ENCODE results near the gene PCBP3.

The PCBP3 gene

DNA sequence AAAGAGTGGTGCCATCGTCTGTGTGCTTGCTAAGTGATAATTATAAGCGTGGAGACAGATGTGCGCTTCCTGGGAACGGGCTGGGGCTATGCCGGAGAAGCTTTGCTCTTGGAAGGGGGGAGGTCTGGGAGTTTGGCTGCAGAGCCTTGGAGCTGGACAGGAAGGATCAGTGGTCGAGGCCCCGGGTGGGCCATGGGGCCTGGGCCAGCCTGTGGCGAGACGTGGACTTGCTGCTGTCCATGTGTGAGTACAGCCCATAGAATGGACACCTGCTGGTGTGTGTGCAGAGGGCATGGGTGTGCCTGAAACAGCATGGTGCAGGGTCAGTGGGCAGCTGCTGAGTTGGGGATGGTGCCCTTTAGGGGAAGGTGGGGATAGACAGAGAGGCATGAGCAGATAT is 121.3 kb downstream of the PCBP3 start:
- no peak for DNase-seq

DNA sequence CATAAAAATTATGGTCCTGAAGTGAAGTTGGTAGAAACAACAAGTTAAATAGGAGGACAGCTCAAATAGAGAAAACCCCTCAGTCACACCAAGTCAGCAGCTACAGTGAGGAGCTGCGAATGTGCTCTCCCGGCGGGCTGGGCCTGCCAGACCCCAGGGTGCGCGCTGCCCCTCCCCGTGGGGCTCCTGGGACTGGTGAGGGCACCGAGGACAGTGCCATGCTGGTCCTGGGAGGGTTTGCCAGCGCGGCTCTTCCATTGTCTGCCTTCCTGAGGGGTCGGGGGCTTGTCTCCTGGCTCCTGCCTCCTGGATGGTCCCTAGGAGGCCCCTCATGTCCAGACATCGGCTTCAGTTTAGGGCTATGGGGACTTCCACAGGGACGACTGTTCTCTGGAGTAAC is 121.8 kb downstream of the PCBP3 start:
- DNase-seq: no peak

DNA sequence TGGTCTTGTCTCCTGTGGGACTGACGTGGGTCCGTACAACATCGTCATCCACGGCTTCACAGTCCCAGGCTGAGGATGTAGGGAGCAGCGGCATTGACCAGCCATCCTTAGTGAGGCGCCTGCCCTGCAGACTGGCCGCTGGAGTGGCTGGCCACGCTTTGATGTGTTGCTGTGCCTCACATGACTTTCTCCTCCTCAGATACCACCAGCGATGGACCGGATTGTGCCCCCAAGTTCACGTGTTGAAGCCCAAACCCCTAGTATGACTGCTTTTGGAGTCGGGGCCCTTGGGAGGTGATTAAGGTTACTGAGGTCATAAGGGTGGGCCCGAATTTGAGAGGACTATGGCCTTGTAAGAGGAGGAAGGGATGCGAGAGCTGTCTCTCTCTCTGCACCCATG is 122.5 kb downstream of the PCBP3 start:
- no peak for DNase-seq

DNA sequence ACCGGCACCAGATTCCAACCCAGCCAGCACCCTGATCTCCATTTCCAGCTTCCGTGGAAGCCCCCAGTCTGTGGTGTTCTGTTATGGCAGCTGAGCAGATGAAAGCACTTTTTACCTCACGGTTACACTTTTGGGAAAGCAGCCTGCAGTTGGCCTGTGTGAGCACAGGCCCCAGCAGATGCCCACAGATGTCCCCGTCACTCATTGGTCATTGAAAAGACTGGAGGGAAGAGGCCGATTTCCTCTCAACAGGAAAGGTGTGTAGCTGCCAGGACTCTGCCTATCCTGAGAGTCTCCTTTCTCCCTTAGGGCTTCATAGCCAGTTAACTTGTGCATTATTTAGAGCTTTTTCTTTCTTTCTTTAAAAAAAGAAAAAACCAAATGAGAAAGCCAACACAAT is 123.0 kb downstream of the PCBP3 start:
- DNase-seq: no peak

DNA sequence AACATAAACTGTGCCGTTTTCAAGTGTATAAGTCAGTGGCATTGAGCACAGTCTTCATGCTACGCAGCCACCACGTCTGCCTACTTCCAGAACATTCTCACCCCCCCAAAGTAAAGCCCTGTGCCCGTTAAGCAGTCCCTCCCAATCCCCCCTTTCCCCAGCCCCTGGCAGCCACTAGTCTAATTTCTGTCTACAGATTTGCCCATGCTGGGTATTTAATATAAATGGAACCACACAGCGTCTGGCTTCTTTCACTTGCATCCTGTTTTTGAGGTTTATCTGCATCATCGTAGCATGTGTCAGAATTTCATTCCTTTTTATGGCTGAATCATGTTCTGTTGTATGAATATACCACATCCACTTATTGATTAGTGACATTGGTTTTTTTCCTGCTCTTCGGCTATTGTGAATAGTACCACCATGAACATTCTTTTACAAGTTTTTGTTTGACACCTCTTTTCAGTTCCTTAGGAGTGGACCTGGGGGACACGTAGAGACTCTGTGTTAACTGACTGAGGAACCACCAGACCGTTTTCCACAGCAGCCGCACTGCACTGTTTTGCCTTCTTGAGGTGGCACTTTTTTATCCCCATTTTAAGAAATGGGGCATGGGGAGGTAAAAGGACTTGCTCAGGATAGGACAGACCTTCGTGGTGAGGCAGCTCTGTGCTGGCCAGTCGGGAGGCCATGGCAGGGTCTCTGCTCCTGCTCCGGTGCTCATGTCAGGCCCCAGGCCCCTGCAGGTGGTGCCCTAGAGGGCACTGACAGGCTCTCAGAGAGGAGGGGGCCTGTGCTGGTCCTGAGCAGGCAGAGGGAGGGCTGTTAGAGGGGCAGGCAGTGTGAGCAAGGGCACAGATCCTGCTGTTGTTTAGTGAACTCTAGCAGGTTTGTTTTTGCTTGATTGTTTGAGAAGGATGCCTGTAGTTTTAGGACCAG is 123.8 kb downstream of the PCBP3 start:
- DNase-seq: peak; percentile 12 to 40

DNA sequence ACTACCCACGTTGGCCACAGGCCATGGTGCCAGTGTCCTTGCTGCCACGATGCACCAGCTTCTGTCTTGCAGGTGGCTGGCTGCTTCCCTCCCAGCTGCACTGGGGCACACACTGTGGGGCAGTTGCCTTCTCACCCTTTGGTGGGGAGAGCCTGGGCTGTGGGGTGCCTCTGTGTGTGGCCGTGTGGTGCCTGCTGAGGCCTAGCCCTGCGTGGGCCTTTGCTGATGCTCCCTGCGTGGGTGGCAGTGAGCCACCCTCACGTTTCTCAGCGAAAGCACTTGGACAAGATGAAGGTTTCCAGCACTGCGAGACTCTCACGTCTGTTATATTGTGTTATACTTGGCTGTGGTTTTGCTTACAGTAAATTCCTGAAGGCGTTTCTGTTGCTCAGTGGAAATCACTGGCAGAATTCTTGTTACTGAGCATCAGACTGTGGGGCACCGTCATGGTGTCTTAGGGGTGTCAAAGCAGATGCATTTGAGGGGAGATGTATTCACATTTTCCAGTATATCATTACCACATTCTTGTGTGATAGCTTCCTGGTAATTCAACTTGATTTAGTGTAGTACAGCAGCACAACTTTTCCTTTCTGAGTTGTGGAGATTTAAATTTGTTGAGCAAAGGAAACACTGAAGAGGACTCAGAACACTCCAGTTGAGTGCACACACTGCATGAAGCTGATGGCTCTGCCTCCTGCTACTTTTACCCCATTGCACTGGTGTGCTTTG is 124.7 kb downstream of the PCBP3 start:
- DNase-seq: no peak

DNA sequence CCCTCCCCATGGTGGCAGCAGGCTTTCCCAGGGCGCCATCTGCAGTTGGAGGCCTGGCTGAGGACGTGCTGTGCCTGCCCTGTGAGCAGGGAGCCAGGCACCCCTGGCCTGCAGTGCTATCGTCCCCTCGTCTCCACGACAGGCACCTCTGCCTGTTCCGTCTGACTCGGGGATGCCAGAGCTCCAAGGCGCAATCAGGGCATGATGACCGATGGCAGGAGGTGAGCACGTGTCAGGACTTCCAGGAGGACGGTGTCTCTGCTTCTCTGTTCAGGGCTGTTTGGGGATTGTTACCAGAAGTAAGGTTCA is 125.2 kb downstream of the PCBP3 start:
- no peak for DNase-seq

DNA sequence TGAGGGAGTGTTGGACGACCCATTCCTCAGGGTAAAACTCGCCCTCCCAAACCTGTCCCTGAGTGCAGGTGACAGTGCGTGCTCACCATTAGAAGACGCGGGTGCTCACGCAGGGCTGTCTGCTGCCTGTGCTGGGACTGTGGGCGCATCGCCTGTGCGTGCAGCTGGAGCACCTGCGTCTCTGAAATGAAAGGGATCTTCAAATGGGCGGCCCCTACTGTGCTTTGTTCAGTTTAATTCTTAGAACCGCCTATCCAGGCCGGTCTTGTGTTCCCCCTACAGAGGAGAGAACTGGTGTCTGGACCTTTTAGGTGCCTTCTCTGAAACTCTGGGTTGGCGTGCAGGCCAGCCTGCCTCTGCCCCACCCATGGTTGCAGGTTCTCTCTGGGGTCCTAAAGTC is 125.8 kb downstream of the PCBP3 start:
- DNase-seq: no peak

DNA sequence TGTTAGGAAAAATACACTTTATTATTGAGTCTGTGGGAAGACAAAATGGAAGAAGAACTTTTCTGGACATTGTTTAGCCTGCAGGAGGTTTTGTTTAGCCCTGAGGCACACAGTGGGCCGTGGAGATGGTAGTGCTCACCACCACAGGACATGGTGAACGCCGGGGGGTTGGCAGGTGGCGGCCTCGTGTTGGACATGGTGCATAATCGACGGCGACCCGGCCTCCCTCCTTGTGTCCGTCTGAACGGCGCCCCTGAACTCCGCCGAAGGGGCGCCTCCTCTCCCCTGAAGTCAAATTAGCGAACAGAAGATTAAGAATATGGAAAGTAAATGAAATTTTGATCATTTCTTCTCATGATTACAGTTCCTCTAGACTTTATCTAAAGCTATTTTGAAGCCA is 126.4 kb downstream of the PCBP3 start:
- no peak for DNase-seq

DNA sequence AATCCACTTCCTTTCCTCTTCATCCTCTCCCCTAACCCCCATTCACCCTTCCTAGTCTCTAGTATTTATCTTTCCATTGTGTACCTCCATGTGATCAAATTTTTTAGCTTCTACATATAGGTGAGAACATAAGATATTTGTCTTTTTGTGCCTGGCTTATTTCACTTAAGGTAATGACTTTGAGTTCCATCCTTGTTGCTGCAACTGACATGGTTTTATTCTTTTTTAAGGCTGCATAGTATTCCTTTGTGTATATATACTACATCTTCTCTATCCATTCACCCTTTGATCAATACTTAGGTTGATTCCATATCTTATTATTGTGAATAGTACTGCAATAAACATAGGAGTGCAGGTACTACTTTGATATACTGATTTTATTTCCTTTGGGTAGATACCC is 128.7 kb downstream of the PCBP3 start:
- DNase-seq: no peak

DNA sequence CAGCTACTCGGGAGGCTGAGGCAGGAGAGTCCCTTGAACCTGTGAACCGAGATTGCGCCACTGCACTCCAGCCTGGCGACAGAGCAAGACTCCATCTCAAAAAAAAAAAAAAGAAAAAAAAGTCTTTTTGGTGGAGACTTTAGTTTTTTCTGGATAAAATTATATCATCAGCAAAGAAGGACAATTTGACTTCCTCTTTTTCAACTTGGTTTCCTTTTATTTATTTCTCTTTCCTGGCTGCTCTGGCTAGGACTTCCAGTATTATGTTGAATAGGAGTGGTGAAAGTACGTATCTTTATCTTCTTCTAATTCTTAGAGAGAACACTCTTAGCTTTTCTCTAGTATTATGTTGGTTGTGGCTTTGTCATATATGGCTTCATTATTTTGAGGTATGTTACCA is 130.8 kb downstream of the PCBP3 start:
- no peak for DNase-seq

DNA sequence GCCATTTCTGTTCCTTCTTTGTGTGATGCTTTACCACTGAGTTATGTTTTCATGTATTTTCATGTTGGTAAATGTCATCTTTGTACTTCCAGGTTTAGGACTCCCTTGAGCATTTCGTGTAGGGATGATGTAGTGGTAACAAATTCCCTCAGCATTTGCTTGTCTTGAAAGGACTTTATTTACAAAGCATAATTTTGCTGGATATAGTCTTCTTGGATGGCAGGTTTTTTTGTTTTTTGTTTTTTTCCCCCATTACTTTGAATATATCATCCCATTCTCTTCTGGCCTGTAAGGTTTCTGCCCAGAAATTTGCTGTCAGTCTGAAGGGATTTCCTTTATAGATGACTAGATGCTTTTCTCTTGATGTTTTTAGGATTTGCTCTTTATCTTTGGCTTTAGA is 133.4 kb downstream of the PCBP3 start:
- no peak for DNase-seq

DNA sequence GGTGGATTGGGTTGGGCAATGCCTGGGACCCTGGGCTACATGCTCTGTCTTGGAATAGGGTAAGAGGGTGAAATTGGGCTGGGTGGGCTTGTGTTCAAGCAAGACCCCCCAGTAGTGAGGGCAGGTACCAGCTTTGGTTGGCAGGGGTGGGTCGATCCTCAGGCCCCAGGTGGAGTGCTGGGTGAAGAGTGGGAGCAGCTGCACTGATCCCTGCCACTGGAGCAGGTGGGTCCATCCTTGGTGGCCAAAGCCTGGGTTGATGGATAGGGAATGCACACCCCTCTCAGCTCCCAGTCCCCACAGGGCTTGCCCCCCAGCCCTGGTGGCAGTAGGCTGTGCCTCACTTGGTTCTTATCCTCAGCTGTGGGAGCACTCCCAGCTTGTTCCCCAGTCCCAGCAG is 135.2 kb downstream of the PCBP3 start:
- DNase-seq: no peak

DNA sequence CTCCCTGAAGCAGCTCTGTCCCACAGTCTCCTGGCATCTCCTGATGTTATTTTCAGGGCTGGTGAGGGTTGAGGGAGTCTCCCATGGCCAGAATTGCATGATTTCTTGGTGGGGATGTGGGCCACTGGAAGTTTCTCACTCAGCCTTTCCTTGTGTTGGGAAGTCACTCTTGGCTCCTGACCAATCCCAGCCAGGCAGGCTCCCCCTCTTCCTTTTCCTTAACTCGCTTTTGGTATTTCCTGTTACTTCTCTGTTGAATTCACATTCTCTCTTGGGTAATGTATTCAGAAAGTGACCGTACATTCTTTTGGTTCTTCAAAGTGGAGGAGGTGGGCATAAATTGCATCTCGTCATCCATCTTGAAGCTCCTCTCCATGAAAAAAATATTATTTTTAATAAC is 135.7 kb downstream of the PCBP3 start:
- no peak for DNase-seq

DNA sequence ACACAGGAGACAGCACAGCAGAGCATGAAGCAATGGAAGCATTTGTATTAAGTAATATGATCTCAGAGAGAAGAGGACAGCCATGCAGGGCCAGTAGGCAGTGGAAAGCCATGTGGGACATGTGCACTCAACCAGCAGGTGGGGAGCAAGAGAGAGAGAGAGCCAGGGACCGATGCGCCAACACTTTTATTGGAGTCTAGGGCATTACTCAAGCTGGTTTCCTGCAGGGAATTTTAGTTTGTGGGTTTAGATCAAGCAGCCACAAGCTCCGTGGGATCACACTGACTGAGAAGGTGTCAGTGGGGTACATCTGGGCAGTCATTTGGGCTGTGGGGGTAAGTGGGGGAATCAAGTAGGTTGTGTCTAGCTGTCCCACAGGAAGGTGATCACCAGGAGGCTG is 137.1 kb downstream of the PCBP3 start:
- DNase-seq: no peak

DNA sequence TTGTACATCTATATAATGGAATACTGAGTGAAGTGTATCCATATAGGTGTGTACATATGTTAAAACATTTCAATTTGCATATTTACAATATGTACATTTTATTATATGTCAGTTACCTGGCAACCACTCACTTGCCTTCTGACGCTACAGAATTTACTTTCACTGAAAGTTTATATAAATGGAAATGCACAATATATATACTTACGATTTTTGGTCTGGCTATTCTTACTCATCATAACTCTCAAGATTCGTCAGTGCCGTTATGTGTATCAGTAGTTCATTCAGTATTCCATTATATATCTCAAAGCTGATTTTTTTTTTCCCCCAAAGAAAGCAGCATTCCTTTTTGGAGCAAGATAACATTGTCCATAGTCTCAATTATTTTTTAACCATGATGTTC is 138.2 kb downstream of the PCBP3 start:
- no peak for DNase-seq

DNA sequence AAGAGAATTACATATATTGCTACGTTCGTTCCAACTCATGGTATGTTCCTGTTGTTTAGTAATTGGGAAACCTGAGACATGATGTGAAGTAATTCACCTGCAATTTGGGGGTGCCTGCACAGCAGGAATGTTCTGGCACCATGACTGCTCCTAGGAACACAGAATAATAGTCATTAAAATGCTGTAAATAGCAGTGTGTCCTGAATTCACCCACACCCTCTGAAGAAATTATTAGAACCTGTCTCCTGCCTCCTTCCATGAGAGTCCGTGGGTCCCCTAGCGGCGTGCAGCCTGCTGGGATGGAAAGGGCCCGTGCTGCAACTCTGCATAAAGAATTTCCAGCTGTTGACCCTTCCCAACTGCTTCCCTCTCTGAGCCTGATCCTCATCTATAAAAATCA is 143.1 kb downstream of the PCBP3 start:
- no peak for DNase-seq

DNA sequence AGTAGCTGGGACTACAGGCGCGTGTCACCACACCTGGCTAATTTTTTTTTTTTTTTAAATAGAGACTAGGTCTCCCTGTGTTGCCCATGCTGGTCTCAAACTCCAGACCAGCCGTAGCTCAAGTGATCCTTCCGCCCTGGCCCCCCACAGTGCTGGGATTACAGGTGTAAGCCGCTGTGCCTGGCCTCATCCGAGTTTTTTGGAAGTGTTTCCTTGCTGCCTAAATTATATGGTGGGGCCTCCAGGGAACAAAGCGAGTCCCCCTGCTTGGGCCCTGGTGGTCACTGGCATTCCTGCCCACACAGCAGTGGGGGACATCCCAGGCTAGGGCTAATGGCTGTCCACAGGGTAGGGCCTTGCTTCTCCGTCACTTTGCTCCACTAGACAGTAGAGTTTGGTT is 143.8 kb downstream of the PCBP3 start:
- DNase-seq: no peak

DNA sequence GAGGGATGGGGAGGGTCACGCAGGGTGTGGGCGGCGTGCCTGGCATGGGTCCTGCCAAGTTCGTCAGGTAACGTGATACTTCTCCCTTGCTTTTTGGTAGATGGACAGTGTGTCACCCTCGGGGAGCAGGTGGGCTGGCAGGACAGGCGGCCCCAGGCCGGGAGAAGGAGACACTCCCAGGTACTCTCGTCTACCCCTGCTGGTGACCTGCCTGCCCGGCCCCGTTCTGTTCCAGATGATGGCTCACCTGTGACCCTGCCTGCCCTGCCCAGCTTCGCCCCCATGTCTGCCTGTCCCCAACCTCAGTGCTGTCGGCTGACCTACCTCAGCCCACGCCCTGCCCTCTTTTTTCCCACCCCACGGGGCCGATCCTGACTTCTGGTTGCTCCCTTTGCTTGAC is 144.7 kb downstream of the PCBP3 start:
- DNase-seq: no peak

DNA sequence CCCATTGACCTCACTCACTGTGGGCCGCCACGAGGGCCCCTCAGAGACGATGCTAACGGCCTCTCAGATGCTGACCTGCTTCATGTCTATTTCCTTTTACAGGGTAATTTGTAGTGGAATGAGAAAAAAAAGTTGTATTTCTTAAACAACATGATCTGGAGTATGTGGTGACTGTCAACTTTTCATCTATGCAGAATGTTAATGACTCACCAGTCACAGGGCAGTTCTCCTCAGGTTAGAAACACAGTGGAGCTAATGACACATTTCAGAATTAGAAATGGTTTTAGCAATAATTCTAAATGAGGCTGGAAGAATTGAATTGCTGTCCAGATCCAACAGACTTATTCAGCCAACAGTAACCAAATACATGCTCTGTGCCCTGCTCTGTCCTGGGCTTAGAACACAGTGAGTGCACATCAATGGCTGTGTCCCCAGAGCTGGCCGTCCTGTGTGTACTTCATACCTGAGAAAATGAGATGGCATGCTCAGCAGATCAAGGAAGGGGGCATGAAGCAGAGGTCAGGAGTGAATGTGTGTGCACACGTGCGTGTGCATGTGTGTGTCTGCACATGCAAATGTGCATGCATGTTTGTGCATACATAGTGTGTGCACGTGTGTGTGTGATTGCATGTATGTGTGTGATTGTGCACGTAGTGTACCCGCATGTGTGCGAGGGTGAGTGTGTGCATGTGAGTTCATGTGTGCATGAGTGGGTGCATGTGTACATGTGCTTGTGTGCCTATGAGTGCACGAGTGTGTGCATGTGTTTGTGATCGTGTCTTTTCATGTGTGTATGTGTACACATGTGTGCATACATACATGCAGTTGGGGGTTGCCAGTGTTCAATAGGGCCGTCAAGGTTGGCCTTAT is 145.3 kb downstream of the PCBP3 start:
- DNase-seq: no peak

DNA sequence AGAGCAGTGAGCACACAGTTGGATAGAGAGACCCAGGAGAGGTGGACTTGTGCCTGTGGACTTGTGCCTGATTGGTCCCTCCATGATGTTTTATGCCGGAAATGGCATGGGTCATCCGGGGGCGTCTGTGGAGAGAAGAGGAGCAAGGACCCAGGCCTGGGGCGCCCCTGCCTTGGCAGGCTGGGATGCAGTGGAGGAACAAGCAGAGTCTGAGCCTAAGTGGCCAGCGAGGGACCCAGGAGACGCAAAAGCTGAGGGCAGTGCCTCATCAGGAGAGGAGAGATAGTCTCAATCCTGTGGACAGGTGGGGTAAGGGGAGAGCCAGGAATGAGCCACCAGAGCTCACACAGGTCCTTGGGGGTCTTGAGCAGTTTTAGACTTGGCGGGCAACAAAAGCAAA is 146.9 kb downstream of the PCBP3 start:
- DNase-seq: no peak

DNA sequence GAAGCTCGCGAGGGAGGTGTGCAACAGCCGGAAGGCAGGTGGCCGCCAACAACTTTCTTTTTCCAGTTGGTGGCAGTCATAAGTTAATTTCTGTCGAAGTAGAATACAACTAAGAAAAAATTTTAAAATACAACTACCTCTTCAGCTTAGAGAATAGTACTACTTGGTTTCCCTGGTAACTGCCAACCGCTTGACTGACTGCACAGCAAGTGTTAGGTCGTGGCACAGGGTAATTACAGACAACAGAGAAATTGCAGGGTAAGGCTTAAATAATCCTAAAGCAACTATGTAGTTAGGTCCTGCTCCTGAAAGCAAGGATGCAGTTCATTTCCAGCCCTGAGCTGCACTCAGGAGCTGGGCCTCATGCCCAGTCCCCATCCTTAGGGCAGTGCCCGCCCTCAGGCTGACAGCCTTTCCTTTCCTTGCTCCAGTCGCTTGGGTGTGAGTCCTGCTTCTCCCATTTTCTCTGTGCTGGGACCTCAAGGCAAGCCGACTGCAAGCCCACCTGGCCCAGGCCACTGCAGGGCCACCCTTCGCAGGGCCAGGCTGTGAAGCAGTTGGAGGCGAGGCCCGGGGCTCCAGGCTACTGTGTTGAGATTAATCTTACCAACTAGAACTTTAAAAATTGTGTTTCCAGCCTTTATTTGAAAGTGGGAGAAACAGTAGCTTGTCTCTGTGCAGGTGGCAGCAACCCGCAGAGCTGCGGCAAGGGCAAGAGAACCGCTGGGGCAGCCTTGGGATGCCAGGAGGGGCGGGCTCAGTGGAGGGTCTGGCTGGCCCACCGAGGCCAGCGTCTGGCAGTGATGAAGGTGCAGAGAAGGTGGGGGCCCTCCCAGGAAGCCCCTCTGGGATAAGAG is 148.3 kb downstream of the PCBP3 start:
- DNase-seq: no peak

All from CD4-positive, alpha-beta T cell treated with Interleukin-4 for 1 hour (primary cell).